GM19193 (cell line): ENCODE results near the gene IMPA2.

ENCODE experiments used
- POLR2A ChIP-seq: IDR thresholded peaks from 4 replicates; pipeline ENCODE4 v1.6.1; 2011; ENCODE audit not compliant: insufficient read depth, insufficient read length; ENCODE audit errors: extremely low read depth

IMPA2 gene

DNA sequence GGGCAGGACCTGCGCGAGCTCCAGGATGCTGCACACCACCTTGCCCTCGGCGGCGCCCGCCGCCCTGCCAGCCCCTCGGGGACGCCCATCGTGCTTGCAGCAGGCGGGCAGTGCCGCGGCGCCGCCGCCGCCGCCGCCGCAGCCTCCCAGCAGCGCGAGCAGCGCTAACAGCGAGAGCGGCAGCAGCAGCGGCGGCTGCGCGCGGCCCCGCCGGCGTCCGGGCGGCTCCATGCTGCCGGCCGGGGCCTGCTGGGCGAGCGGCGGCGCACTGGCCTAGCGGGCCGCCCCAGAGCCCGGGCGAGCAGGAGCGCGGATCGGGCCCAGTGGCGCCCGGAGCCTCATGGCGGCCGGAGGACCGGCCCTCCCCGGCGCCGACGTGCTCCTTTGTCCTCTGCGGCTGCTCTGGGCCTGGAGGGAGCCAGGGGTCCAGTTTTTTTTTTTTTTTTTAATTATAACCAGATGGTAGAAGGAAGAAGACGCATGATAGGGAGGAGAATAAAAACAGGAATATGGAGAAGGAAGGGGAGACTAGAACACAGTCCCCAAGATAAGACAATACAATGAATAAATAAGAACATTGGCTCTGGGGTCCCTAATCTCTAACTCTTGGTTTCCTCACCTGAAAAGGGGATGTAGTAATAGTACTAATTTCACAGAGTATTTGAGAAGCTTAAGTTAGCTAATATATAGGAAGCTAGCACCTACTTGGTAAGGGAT lies 95.3 kb downstream of the IMPA2 start:
- TF ChIP-seq POLR2A = no peak

DNA sequence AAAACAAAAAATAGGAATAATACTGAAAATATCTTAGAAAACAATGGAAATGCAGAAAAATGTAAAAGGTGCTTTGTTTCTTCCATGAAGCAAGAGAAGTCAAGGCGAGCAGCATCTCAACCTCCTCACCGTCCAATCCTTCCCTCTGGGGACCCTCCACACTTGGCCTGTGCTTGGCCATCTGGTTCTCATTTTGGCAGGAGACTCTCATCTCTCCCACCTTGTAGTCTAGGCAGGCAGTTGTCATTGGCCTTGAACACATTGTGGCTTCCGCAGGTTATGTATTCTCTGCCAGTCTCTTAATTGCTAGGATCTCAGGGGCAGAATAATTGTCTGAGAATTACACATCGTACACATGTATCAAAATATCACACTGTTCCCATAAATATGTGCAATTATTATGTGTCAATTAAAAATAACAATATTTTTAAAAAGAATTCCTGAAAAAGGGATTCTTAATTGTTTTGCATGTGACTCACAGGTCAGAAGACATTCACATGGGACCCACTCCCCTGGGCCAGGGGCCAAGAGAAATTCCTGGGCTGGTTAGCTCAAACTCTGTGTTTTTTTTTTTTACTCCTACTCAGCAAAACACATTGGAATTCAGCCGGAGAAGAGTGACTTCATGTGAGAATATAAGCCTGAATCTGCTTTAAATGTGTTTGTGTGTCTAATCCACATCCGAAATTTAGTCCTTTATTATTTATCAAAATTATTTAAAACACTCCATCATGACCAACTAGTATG lies 98.4 kb downstream of the IMPA2 start:
- TF ChIP-seq POLR2A = no peak
